Tibial nerve (tissue), 4 donors: Measurements from ENCODE around the gene DPP4.

Source experiments
- EP300 ChIP-seq, 2 donors: sonication (generic); formaldehyde crosslinking; IDR thresholded peaks; one replicate each; pipeline ENCODE4 v1.6.1; 2017; ENCODE audit warnings: antibody characterized with exemption in 2 of 2, mild to moderate bottlenecking in 1 of 2
- POLR2A ChIP-seq, 2 donors: fragments of 450-650 bp; IDR thresholded peaks; one replicate each; pipeline ENCODE4 v1.6.1; 2017; ENCODE audit warnings: antibody characterized with exemption in 2 of 2, mild to moderate bottlenecking in 2 of 2, moderate library complexity in 2 of 2
- TF ChIP-seq, protein P1 (sequence below), 5 experiments: fragments of 200-600 bp in 3 of 5; fragments of 450-650 bp in 2 of 5; sonication (generic) in 3 of 5; IDR thresholded peaks; one replicate each; pipeline ENCODE4 v1.5.1; 2016 to 2019; ENCODE audit warnings: antibody characterized with exemption in 5 of 5, mild to moderate bottlenecking in 3 of 5, moderate library complexity in 2 of 5

GRCh38 chr2:161983866-161984265, 90.1 kb downstream of the DPP4 start:
- TF ChIP-seq, protein P1, sequence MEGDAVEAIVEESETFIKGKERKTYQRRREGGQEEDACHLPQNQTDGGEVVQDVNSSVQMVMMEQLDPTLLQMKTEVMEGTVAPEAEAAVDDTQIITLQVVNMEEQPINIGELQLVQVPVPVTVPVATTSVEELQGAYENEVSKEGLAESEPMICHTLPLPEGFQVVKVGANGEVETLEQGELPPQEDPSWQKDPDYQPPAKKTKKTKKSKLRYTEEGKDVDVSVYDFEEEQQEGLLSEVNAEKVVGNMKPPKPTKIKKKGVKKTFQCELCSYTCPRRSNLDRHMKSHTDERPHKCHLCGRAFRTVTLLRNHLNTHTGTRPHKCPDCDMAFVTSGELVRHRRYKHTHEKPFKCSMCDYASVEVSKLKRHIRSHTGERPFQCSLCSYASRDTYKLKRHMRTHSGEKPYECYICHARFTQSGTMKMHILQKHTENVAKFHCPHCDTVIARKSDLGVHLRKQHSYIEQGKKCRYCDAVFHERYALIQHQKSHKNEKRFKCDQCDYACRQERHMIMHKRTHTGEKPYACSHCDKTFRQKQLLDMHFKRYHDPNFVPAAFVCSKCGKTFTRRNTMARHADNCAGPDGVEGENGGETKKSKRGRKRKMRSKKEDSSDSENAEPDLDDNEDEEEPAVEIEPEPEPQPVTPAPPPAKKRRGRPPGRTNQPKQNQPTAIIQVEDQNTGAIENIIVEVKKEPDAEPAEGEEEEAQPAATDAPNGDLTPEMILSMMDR (IDR thresholded peaks at IDR 0.05) = no peak
- TF ChIP-seq POLR2A (IDR thresholded peaks at IDR 0.05) (no peak), EP300 (IDR thresholded peaks at IDR 0.05) (no peak)
